Islet precursor cell (in vitro differentiated cells): ENCODE data around the gene DAG1.

Experiments
- DNase-seq: peaks from one replicate; pipeline ENCODE4 v3.0.0-alpha.2; 2018

DAG1 gene

GRCh38 chr3:49556500-49557275 lies 86.6 kb downstream of the DAG1 start:
- DNase-seq: no peak

GRCh38 chr3:49563040-49563578 lies 93.0 kb downstream of the DAG1 start:
- peak; percentile 66 for DNase-seq

- DNase-seq: peak; percentile 22
Observed at GRCh38 chr3:49563766-49564165, 93.7 kb downstream of the DAG1 start.

GRCh38 chr3:49566312-49566711 lies 96.2 kb downstream of the DAG1 start:
- no peak for DNase-seq

GRCh38 chr3:49567406-49567805 lies 97.3 kb downstream of the DAG1 start:
- DNase-seq: no peak

- DNase-seq: no peak
Observed at GRCh38 chr3:49568965-49569364, 98.9 kb downstream of the DAG1 start.

GRCh38 chr3:49570028-49570654 lies 100.1 kb downstream of the DAG1 start:
- DNase-seq: no peak

- DNase-seq: no peak
Observed at GRCh38 chr3:49582177-49582576, 112.1 kb downstream of the DAG1 start.
